ENCODE measurements around the gene SSX2IP.
"Not testable (repeated sequence)": the region's sequence is repeated elsewhere in the genome, so short reads cannot be mapped to it uniquely, and the experiment has no call there.

Gene SSX2IP

DNA sequence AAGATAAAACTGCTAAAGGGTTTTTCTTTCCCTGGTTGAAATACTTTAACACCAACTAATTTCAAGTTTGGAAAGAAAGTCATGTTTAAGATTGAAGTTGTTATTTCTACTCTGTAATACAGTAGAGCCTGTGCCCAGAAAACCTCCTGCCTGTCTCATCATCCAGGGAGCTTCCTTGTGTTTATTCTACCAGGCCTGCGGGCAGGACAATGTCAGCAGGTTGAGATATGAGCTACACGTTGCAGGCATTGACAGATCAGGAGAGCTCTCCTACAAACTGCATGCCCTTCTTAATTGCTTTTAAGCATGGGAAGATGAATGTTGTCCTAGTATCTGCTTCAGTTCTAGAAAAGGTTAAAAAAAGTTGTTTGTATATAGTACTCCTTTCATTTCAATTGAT is 72.9 kb downstream of the SSX2IP start:
- no peak for DNase-seq (ENCODE audit: low read depth in 2 of 2)

DNA sequence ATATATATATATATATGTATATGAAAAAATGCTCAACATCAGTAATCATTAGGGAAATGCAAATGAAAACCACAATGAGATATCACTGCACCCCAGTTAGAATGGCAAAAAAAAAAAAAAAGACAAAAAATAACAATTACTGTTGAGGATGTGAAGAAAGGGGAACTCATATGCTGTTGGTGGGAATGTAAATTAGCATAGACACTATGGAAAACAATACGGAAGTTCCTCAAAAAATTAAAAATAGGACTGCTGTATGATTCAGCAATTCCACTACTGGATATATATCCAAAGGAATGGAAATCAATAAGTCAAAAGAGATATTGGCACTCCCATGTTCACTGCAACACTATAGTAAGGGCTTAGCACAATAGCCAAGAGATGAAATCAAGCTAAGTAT is 74.5 kb downstream of the SSX2IP start:
- DNase-seq (ENCODE audit: low read depth in 2 of 2), result no peak

DNA sequence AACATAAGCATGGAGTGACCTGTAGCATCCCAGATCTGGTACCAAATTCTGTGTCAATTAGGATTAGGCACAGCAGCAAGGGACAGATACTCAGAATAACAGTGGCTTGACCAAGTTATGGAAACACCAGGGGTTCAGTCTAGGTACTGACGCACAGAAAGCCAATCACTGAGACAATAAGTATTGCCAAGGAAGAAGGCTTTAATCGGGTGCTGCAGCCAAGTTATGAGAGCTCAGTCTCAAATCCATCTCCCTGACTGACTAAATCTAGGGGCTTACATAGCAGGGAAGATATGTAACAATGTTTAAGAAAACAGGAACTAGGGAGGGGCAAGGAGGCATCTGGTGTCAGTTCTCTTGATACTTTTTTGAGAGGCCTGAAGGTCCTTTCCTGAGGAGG is 76.4 kb downstream of the SSX2IP start:
- DNase-seq (ENCODE audit: low read depth in 2 of 2), result no peak

- no peak for DNase-seq (ENCODE audit: low read depth in 2 of 2)
Measured at GRCh38 chr1:84613026-84613425, 77.2 kb downstream of the SSX2IP start.

GRCh38 chr1:84611796-84612195 is 78.5 kb downstream of the SSX2IP start:
- DNase-seq (ENCODE audit: low read depth in 2 of 2), result no peak

DNA sequence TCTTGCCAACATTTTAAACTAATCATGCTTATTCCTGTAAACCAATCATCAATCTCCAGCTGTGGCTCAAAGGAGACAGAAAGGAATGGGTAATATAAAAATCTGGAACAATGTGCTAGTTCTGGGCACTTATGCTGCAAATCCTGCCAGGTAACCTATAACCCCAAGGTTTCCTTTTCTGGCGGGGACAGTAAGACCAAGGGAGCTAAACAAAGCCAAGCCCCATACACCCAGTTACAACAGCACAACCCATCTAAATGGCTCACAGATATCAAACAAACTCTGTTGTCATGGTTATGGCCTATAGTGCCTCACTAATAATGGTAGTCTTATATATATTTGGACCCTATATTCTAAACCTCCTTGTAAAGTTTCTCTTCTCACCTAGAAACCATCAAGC is 79.2 kb downstream of the SSX2IP start:
- no peak for DNase-seq (ENCODE audit: low read depth in 2 of 2)

GRCh38 chr1:84606977-84607376 is 83.3 kb downstream of the SSX2IP start:
- no peak for DNase-seq (ENCODE audit: low read depth in 2 of 2)

- DNase-seq (ENCODE audit: low read depth in 2 of 2), result no peak
Measured at GRCh38 chr1:84605157-84605556, 85.1 kb downstream of the SSX2IP start.

DNA sequence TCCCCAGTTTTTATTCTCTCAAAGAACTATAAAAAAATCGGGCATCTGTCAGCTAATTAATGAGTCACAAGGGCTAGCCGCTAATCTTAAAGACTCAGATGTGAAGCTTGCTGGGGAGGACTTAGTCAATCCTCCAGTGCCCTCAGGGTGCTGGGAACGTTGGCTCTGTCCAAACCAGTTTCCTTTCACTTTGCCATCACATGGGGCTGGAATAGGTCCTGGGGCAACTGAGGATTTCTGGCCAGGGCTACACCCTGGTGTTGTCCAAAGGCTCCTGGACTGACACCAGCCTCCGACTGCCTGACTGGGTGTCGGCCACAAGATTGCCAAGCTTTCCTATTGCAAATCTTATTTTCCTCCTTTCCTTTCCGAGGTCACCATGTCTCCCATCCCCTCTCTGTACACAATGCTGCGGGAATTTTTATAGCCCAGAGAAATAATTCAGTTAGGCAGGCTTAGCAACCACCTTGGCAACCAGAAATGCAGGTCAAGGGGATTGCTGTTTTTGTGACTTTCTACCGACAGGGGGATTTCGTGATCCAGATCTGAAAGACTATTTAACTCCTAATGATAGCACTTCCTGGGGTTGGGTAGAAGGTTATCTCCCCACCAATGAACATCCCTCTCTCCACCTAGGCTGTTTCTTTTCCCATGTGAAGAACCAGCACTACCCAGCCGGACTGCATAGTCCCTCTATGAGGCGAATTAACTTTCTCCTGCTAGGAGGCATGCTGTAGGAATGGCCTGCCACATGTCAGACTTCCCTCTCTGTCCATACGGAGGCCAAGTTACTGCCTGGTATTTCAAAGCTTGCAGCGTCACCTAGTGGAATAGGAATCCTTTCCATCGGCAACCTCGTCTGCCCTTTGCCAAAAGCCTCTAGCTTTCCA is 86.1 kb downstream of the SSX2IP start:
- DNase-seq (ENCODE audit: low read depth in 2 of 2), result no peak

DNA sequence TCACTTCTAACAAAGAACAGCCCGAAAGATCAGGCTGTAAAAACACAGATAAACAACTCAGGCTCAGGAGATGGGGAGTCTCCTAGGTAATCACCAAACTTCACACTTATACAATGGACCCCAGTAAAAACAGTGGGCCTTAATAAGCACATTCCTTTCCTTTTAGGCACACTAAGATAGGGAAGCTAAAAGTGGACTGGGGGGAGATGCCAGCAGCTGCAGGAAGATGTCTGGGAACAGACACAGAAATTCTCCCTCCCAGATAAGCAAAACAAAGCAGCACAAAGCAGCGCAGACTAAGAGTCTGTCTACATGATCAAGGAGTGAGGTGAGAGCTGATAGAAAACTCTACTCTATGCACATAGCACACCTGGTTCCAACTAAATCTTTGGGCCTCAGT is 87.0 kb downstream of the SSX2IP start:
- no peak for DNase-seq (ENCODE audit: low read depth in 2 of 2)

GRCh38 chr1:84600796-84601195 is 89.5 kb downstream of the SSX2IP start:
- no peak for DNase-seq (ENCODE audit: low read depth in 2 of 2)

- no peak for DNase-seq (ENCODE audit: low read depth in 2 of 2)
Measured at GRCh38 chr1:84598846-84599741, 91.2 kb downstream of the SSX2IP start.

GRCh38 chr1:84598418-84598817 is 91.8 kb downstream of the SSX2IP start:
- DNase-seq (ENCODE audit: low read depth in 2 of 2), result no peak

DNA sequence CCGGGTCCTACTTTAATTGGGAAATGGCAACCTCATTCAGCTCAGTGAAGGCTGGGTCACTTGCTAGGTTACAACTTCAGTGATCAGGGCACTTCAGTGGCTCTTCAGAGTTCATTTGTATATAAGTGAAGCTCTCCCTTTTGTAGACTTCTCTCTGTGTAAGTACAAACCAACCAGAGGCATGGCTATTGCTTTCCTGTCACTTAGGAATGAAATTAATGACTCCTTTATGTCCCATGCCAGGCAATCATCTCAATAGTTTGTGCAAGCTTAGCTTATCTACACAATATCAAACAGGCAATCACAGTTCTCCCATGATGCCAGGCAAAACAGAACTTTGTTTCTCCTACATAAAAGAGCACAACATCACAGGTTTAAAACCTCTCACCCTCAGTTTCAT is 93.2 kb downstream of the SSX2IP start:
- DNase-seq (ENCODE audit: low read depth in 2 of 2), result no peak

GRCh38 chr1:84594959-84595358 is 95.3 kb downstream of the SSX2IP start:
- not testable (repeated sequence) for DNase-seq (ENCODE audit: low read depth in 2 of 2)

All from stimulated activated CD8-positive, alpha-beta memory T cell treated with anti-CD3 and anti-CD28 coated beads, Interleukin-7, amount 100 ng/mL, for 1 hour (primary cell).